Lung microvascular endothelial cell (primary cell): ENCODE measurements around the gene RASSF7. TPM values are rescaled to one million over a fixed set of nuclear protein-coding genes. Genes with fewer than 3 reads are reported as not detected.

Source experiments
- DNase-seq, 2 donors: peaks; one replicate each; pipeline versions ENCODE4 v3.0.0 to v3.0.0-alpha.2; 2010; ENCODE audit warnings: low read depth in 2 of 2
- total RNA-seq: library from RNA; depleted of rRNA; stranded (reverse); fragments of >200 nt; gene quantifications from 2 replicates; pipeline ENCODE4 v1.2.1, GENCODE V29; 2014

The RASSF7 gene
- total RNA-seq, 1 donor from 2014 or later, result 18.1 TPM

DNA sequence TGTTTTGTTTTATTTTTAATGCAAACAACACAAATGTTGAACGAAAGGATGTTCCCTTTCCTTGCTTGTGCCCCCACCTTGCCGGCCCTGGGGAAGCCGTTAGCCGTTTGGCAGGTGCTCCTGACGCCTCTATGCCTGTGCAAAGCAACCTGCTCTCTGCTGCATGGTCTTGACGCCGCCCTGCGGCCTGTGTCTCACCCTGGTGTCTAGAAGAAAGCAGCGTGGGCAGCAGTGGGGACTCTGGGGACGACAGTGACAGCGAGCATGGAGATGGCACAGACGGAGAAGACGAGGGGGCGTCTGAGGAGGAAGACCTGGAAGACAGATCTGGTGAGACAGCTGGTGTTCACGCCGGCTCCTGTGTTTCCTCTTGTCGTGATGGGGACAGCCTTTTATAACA, 21.0 kb downstream of the RASSF7 start:
- no peak for DNase-seq

DNA sequence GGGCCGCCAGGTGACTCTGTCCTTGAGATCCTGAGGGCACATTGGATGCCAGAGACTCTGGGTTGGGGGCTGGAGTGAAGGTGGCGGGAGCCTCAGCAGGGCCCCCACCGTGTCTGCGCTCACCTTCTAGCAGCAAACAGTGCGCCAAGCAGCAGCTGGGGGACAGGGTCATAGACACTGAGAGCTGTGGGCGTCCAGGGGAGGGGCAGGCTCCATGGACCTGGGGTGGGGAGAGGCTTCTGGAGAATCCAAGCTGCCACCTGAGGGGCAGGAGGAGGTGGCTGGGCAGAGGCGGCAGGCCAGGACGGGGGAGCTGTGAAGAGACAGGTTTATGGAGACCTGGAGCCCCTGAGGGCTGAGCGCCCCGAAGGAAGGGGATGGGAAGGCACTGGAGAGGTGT, 23.5 kb downstream of the RASSF7 start:
- DNase-seq, result no peak

DNA sequence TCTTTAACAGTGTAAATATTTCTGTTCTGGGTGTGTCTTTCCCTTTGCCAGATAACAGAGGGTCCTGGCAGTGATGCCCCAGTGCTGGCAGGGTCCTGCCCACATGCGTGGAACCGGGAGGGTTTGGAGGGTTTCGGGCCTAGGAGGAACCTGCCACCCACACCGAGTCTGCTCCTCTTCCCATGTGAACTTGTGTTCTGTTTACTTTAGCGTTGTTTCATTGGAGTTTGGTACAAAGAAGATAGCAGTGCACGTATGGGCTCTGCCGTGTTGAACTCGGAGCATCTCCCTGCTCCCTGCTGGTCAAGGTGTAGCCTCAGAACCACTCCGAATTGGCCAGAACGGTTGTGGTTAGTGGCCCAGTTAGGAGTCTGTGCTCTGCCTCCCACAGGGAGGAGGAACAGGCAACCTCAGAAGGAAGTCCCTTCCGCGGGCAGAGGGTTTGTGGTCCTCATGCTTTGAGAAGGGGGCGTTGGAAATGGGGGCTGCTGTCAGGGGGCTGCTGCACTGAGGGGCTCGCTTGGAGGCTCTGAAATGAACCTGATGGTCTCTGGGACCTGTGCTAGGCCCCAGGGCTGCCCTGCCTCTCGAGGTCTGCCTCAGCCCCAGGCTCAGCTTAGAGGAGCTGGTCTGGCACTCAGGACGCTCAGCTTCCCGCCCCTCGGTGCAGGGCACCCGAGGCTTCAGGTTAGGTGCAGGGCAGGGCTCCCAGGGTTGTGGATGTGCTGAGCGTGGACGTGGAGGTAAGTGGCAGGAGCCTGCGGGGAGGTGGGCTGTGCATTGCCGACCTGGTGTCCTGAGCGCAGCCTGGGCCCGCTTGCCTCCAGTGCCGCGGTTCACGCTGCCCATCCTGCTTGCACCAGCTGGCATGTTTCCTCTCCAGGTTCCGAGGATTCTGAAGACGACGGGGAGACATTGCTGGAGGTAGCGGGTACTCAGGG, 25.9 kb downstream of the RASSF7 start:
- no peak for DNase-seq

DNA sequence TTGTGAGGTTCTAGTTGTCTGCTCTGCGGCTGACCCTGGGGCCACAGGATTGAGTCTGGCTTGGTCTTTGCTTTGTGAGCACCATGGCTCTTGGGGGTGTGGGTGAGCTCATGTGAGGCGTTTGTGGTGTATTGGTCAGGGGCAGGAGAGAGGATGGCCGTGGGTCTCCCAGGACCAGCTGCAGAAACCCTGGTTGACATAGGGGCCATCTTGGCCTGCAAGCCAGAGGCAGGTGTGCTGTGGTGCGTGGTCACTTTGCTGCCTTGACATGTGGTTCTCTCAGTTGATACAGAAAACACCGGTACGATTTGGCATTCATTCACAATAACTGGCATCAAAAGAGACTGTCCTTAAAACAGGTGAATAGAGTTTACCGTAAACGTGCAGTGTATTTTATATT, 26.8 kb downstream of the RASSF7 start:
- DNase-seq, result no peak

DNA sequence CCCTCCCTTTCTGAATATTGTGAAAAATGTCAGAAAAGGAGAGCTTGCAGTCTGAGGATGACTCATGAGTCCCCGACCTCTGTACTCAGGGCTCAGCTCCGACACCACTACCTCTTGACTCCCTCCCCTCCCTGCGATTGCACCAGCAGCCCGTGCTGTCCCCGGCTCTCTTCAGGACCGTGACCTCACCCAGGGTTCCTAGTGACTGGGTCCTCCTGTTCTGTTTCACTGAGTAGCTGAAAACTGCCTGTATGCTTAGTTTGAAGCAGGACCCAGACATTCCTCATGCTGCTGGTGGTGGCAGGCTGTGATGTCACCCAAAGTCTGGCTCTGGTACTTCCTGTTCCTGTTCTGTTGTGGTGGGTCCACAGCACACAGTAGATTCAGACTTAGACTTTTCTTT, 27.2 kb downstream of the RASSF7 start:
- peak in 1 of 2 donors; percentile 63 for DNase-seq

DNA sequence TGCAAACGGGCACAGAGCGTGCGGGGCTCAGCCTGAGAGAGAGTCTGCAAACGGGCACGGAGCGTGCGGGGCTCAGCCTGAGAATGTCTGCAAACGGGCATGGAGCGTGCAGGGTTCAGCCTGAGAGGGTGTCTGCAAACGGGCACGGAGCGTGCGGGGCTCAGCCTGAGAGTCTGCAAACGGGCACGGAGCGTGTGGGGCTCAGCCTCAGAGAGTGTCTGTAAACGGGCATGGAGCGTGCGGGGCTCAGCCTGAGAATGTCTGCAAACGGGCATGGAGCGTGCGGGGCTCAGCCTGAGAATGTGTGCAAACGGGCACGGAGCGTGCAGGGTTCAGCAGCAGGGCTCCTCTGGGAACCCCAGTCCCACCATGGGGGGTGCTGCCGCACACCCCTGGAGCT, 29.0 kb downstream of the RASSF7 start:
- no peak for DNase-seq

DNA sequence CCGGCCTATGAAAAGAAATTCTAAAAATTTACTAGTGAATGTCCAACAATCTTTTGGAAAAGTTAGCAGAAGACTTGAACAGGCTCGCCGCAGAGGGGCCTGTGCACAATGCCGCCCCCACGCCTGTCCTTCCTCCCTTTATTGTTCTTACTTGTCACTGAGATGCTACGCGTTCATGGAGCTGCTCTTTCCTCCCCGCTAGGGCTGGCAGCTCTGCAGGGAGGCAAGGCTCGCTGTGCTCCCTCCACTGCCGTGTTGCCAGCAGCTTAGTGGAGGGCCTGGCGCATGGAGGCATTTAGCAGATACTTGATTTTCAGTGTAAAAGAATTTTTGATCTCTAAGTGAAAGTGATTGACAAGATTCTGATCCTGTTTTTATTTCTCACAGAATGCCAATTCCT, 30.2 kb downstream of the RASSF7 start:
- DNase-seq, result no peak

DNA sequence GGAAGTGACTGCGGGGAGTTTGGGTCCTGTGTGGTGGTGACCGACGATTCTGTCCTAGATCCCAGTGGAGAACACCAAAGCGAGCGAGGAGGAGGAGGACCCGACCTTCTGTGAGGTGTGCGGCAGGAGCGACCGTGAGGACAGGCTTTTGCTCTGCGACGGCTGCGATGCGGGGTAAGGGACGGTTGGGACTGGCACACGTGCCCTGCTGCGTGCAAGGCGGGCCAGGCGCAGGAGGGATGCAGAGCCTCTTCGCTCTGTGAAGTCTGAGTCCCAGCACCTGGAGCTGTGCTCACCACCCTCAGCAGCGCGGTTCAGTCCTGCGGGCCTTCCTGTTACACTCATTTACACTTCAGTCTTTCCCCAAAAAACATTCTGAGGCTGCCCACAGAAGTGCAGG, 31.7 kb downstream of the RASSF7 start:
- no peak for DNase-seq

DNA sequence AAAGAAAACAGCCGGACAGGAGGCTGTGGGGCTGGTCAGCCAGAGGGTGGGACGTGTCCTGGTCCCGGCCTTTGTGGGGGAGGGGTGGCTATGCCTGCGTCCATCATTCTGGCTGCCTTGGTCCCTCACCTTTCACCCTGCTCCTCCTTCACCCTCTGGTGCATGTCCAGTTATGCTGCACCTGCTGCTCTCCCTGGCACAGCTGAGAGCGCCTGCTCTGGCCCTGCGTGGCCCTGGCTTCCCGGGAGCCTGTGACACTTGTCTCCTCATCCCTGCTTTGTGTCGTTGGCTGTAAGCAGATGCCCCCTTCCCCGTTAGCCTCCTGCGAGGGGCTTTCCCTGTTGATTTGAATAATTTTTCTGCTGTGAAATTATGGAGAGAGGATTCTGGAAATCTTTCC, 32.1 kb downstream of the RASSF7 start:
- no peak for DNase-seq

DNA sequence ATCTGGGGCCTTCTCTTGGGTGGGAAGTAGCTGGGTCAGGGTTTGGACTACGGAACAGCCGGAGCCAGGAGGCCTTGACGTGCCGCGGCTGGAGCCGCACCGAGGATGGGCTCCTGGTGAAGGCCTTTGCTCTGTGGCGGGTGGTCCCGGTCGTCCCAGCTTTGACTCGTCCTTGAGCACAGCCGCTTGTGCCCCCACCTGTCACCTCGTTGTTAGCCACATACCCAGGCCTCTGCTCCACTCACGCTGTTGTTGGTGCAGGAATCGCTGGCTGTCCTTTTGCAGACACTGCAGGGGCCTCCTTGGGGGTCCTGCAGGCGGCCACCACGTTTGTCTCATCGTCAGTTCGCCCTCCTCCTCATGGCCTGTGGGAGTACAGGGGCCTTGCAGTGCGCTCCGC, 32.6 kb downstream of the RASSF7 start:
- no peak for DNase-seq

DNA sequence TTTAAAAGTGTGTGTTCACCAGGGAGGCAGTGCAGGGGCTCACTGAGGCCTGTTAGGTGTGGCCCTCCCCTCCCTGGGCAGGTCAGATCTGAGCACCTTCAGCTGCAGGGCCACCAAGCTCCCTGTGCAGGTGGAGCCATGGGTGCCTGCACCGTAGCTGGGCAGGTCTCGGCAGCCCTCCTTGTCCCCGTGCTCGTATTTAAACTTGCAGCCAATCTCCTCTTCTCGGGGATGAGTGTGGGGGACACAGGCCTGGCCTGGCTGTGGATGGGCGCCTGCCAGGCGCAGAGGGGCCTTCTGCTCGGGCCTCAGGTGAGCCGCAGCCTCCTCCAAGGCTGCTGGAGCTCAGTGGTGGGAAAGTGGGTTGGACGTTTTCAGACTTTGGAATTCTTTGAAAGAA, 34.6 kb downstream of the RASSF7 start:
- no peak for DNase-seq

DNA sequence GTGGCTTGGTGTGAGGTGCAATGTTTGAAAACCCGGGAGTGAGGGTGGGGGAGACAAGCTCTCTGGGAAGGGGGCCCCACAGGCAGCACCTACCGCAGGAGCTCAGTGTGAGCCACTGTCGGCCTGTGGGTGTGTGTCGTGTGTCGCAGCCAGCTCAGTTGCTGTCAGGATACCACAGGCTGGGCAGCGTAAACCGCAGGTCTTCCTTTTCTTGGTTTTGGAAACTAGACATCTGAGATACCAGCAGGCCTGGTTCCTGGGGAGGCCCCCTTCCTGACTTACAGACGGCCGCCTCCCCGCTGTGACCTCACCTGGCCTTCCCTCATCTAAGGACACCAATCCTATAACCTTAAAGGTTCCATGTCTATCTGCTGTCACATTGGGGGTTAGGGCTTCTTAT, 35.6 kb downstream of the RASSF7 start:
- no peak for DNase-seq

DNA sequence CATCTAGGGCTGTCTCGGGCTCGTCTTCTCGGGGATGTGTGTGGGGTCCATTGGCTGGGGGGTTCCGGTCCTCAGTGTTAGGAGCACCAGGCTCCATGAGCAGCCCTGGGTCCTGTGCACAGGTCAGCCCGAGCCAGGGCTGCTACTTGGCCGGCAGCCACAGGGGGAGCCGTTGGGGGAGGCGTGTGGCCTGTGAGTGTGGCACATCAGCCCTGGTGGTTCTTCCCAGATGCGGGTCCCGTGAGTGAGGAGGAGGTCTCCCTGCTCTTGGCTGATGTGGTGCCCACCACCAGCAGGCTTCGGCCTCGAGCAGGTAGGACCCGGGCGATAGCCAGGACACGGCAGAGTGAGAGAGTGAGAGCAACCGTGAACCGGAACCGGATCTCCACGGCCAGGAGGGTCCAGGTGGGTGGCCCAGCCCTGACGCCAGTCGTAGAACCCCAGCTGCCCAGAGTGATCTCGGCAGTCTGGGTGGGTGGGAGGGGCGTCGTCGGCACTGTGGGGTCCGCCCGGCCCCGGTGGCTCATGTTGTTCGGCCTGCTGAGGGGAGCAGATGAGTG, 36.5 kb downstream of the RASSF7 start:
- DNase-seq, result no peak

DNA sequence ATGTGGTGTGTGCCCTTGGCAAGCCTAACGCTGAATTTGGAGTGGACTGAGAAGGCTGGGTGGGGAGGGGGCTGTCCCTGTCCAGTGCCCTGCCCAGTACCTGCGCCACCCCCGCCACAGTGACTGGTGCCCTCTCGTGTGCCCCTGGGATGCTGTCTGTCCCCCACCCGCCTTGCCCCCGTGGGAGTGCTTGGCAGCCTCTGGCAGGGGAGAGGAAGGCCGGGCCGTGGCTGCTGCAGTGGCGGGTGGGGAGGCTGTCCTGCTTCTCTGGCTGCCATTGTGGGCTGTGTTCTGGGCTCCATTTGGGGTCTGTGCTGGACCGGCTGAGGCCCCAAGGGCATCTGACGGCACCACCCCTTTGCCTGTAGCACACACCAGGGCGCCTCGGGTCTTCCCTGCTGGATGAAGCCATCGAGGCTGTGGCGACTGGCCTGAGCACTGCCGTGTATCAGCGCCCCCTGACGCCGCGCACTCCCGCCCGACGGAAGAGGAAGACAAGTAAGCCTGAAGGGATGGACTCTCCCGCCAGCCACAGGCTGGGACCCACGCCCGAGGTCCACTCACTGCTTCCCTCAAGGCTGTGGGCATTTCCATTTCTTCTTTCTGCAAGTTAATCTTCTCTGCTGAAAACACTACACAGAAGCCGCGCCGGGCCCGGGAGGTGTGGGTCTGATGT, 37.4 kb downstream of the RASSF7 start:
- no peak for DNase-seq

DNA sequence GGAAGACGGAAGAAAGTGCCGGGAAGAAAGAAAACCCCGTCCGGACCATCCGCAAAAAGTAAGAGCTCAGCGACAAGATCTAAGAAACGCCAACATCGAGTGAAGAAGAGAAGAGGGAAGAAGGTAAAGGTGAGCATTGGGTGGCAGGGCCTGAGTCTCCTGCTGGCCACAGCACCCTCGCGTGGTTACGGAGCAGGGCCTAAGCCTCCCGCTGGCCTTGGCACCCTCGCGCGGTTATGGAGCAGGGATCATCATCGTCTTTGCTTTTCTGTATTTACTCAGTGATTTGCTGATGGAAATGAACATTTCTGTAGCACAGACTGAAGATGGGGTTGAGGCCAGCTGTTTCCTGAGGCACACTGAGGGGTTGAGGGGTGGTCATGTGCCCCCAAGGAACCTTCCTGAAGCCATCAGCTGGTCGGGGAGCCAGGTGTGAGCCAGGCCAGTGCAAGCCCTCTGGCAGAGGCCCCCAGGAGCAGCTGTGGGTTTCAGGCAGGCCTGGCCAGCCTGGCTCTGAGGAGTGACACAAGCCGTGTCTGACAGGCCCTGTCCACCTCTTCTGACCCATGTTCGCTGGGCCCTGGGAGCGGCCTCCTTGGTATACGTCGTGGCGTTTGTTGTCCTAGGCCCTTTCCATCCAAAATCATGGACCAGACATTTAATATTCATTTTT, 40.9 kb downstream of the RASSF7 start:
- DNase-seq, result no peak

DNA sequence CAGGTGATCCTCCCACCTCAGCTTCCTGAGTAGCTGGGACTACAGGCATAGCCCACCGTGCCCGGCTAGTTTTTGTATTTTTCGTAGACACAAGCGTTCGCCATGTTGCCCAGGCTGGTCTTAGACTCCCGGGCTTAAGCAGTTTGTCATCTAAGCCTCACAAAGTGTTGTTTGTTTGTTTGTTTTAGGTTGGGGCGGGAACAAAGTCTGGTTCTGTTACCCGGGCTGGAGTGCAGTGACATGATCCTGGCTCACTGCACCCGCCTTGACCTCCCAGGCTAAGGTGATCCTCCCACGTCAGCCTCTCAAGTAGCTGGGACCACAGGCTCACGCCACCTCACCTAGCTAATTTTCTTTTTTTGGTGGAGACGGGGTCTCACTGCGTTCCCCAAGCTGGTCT, 42.4 kb downstream of the RASSF7 start:
- no peak for DNase-seq

DNA sequence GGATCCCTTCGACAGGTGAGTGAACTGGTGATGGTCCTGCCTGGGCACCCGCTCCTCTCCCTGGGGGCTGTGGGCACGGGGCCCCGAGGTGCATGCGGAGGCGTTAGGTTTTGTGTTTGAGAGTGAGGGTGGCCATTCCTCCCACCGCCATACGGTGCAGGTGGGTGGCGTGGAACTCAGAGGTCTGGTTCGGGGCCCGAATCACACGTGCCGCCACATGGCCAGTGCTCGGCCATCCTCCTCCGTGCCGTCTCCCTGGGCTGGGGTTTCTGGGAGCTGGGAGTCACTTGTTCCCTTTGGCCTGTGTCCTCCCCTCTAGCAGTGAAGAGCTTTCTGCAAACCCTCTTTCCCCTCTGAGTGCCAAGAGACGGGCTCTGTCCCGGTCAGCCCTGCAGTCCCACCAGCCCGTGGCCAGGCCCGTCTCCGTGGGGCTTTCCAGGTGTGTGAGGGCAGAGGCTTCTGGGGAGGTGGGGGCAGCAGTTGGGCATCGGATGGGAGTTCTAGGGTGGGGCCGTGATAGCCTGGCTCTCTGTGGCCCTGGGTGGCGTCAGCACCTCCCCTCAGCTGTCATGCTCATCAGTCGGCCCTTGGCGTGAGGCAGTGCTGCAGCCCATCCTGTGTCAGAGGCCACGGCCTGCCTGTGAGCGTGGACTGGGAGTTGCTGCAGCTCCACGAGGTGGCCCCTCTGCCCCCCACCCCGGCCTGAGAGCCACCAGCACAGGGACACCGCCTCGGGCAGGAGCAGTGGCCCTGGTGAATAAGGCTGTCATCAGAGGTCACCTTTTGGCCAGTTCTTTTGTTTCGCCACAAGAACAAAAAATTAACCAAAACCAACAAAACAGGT, 44.7 kb downstream of the RASSF7 start:
- DNase-seq, result no peak

DNA sequence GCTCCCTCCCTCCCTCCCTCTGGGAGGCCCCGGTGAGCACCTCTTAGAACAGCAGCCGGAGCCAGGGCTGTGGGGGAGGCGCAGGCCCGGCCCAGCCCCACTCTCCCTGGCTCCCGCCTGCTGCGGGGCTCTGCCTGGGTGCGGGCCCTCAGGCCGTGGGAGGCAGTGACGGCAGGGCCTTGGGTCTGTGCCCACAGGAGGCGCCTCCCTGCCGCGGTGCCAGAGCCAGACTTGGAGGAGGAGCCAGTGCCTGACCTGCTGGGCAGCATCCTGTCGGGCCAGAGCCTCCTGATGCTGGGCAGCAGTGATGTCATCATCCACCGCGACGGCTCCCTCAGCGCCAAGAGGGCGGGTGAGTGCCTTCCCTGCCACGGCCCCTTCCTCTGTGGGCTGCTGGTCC, 45.5 kb downstream of the RASSF7 start:
- DNase-seq, result peak in 1 of 2 donors; percentile 32

DNA sequence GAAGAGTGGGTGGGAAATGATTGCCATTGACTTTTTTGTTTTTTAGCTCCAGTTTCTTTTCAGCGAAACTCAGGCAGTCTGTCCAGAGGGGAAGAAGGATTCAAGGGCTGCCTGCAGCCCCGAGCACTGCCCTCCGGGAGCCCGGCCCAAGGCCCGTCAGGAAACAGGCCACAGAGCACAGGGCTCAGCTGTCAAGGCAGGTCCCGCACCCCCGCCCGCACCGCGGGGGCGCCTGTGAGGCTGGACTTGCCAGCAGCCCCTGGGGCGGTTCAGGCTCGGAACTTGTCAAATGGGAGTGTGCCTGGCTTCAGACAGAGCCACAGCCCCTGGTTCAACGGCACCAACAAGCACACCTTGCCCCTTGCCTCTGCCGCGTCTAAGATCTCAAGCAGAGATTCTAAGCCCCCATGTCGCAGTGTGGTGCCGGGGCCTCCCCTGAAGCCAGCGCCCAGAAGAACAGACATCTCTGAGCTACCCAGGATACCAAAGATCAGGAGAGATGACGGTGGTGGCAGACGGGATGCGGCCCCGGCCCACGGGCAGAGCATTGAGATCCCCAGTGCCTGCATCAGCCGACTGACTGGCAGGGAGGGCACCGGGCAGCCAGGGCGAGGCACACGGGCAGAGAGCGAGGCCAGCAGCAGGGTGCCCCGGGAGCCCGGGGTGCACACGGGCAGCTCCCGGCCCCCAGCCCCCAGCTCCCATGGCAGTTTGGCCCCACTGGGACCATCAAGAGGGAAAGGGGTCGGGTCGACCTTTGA, 46.4 kb downstream of the RASSF7 start:
- no peak for DNase-seq

DNA sequence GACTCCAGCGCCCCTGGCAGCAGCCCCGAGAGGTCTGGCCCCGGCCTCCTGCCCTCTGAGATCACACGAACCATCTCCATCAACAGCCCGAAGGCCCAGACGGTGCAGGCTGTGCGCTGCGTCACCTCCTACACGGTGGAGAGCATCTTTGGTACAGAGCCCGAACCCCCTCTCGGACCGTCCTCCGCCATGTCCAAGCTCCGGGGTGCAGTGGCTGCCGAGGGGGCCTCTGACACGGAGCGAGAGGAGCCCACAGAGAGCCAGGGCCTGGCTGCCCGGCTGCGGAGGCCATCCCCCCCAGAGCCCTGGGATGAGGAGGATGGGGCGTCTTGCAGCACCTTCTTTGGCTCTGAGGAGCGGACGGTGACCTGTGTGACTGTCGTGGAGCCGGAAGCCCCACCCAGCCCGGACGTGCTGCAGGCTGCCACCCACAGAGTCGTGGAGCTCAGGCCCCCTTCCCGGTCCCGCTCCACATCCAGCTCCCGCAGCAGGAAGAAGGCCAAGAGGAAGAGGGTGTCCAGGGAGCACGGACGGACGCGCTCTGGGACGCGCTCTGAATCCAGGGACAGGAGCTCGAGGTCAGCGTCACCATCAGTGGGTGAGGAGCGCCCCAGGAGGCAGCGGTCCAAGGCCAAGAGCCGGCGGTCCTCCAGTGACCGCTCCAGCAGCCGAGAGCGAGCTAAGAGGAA, 47.3 kb downstream of the RASSF7 start:
- DNase-seq, result no peak
